Urinary bladder (tissue), 4 donors: ENCODE measurements around the gene FHOD3. TPM values are rescaled to one million over a fixed set of nuclear protein-coding genes. Genes with fewer than 3 reads are reported as not detected.
"Not testable (repeated sequence)": the region's sequence is repeated elsewhere in the genome, so short reads cannot be mapped to it uniquely, and the experiment has no call there.

Experiments
- DNase-seq: peaks from one replicate; pipeline ENCODE4 v3.0.0-alpha.2; 2015; ENCODE audit errors: extremely low spot score
- H3K27ac ChIP-seq: one replicate; pipeline ENCODE4 v1.5.1; 2013; ENCODE audit warnings: low read depth, mild to moderate bottlenecking, moderate library complexity
- H3K36me3 ChIP-seq: one replicate; pipeline ENCODE4 v1.6.1; 2013; ENCODE audit warnings: mild to moderate bottlenecking, moderate library complexity; ENCODE audit not compliant: insufficient read depth
- H3K4me1 ChIP-seq: one replicate; pipeline ENCODE4 v1.6.1; 2013; ENCODE audit warnings: mild to moderate bottlenecking, moderate library complexity; ENCODE audit not compliant: insufficient read depth
- H3K4me3 ChIP-seq: one replicate; pipeline ENCODE4 v1.5.1; 2013; ENCODE audit warnings: low read depth, low read length
- WGBS: extraction: QIAGEN DNeasy Blood & Tissue Kit; methylation state at CpG from one replicate; pipeline ENCODE4 v1.1.7; 2013; 5-methylcytosine and 5-hydroxymethylcytosine counted together
- polyA plus RNA-seq: library from polyadenylated mRNA; stranded (reverse); fragments of 200-250 nt; gene quantifications from one replicate; pipeline ENCODE4 v1.2.3, GENCODE V29; 2013
- total RNA-seq: library from RNA; depleted of rRNA; stranded (reverse); fragments of >200 nt; gene quantifications from one replicate; pipeline ENCODE4 v1.2.3, GENCODE V29; 2014
- donor health status: healthy with polysubstance abuse.
- donor health status: healthy.

Gene FHOD3
- total and polyA plus RNA-seq, 2 donors: 27.2 to 35.4 TPM

GRCh38 chr18:36545821-36546427 is 248.4 kb downstream of the FHOD3 start:
- DNase-seq: no peak
- 66% methylated on average over 6 of the region's 6 CpGs for WGBS
- Histone ChIP-seq H3K27ac (no peak overlapping the region), H3K4me3 (no peak overlapping the region), H3K4me1 (no peaks in the 10 kb centered on the region), H3K36me3 (no peaks in the 10 kb centered on the region)

- Histone ChIP-seq H3K4me3 (no peak overlapping the region), H3K4me1 (no peaks in the 10 kb centered on the region), H3K36me3 (no peaks in the 10 kb centered on the region), H3K27ac (no peak overlapping the region)
- DNase-seq: no peak
- 97% methylated on average over 8 of the region's 8 CpGs for WGBS
Measured at GRCh38 chr18:36546876-36547275, 249.4 kb downstream of the FHOD3 start.

- WGBS: 92% methylated on average over 11 of the region's 11 CpGs
- H3K36me3 ChIP-seq: no peaks in the 10 kb centered on the region
Measured at GRCh38 chr18:36547544-36547943, 250.0 kb downstream of the FHOD3 start.

GRCh38 chr18:36551274-36551673 is 253.8 kb downstream of the FHOD3 start:
- not testable (repeated sequence) for DNase-seq, H3K36me3 ChIP-seq, H3K4me3 ChIP-seq, H3K27ac ChIP-seq, H3K4me1 ChIP-seq
- 95% methylated on average over 1 of the region's 1 CpG for WGBS

More at GRCh38 chr18:36547544-36547943, 250.0 kb downstream of the FHOD3 start:
- no peaks in the 10 kb centered on the region for H3K4me1 ChIP-seq
- no peak overlapping the region for H3K4me3 ChIP-seq
- no peak for DNase-seq
- H3K27ac ChIP-seq: no peak overlapping the region

GRCh38 chr18:36558234-36558633 is 260.7 kb downstream of the FHOD3 start:
- Histone ChIP-seq H3K27ac (no peak overlapping the region), H3K4me3 (no peak overlapping the region), H3K36me3 (no peaks in the 10 kb centered on the region), H3K4me1 (no peaks in the 10 kb centered on the region)
- no peak for DNase-seq
- 60% methylated on average over 1 of the region's 1 CpG for WGBS

GRCh38 chr18:36559149-36559857 is 261.8 kb downstream of the FHOD3 start:
- no peak for DNase-seq
- no peaks in the 10 kb centered on the region for H3K36me3 ChIP-seq
- no peaks in the 10 kb centered on the region for H3K4me1 ChIP-seq
- H3K27ac ChIP-seq: no peak overlapping the region
- 85% methylated on average over 8 of the region's 8 CpGs for WGBS
- H3K4me3 ChIP-seq: no peak overlapping the region

- no peaks in the 10 kb centered on the region for H3K36me3 ChIP-seq
- H3K4me3 ChIP-seq: no peak overlapping the region
- no peak overlapping the region for H3K27ac ChIP-seq
- no peak for DNase-seq
- no peaks in the 10 kb centered on the region for H3K4me1 ChIP-seq
- WGBS: 85% methylated on average over 2 of the region's 2 CpGs
Measured at GRCh38 chr18:36560187-36560586, 262.7 kb downstream of the FHOD3 start.

GRCh38 chr18:36561046-36561445 is 263.5 kb downstream of the FHOD3 start:
- no peaks in the 10 kb centered on the region for H3K4me1 ChIP-seq
- H3K36me3 ChIP-seq: no peaks in the 10 kb centered on the region
- no peak for DNase-seq
- no peak overlapping the region for H3K4me3 ChIP-seq
- WGBS: 93% methylated on average over 2 of the region's 2 CpGs
- no peak overlapping the region for H3K27ac ChIP-seq

GRCh38 chr18:36564841-36565240 is 267.3 kb downstream of the FHOD3 start:
- no peak for DNase-seq
- H3K4me3 ChIP-seq: no peak overlapping the region
- H3K27ac ChIP-seq: no peak overlapping the region
- no peaks in the 10 kb centered on the region for H3K4me1 ChIP-seq
- 83% methylated on average over 2 of the region's 2 CpGs for WGBS
- H3K36me3 ChIP-seq: no peaks in the 10 kb centered on the region

GRCh38 chr18:36567800-36568199 is 270.3 kb downstream of the FHOD3 start:
- WGBS: 88% methylated on average over 1 of the region's 1 CpG
- Histone ChIP-seq H3K36me3 (no peaks in the 10 kb centered on the region), H3K4me3 (no peak overlapping the region), H3K4me1 (no peaks in the 10 kb centered on the region), H3K27ac (no peak overlapping the region)
- DNase-seq: no peak

GRCh38 chr18:36568487-36568886 is 271.0 kb downstream of the FHOD3 start:
- Histone ChIP-seq H3K27ac (no peak overlapping the region), H3K4me3 (no peak overlapping the region), H3K36me3 (no peaks in the 10 kb centered on the region), H3K4me1 (no peaks in the 10 kb centered on the region)
- 58% methylated on average over 4 of the region's 4 CpGs for WGBS
- DNase-seq: no peak

GRCh38 chr18:36572135-36572856 is 274.8 kb downstream of the FHOD3 start:
- H3K4me1 ChIP-seq: no peaks in the 10 kb centered on the region
- H3K4me3 ChIP-seq: no peak overlapping the region
- no peak overlapping the region for H3K27ac ChIP-seq
- no peaks in the 10 kb centered on the region for H3K36me3 ChIP-seq
- WGBS: 27% methylated on average over 10 of the region's 10 CpGs
- no peak for DNase-seq

- no peaks in the 10 kb centered on the region for H3K36me3 ChIP-seq
- no peaks in the 10 kb centered on the region for H3K4me1 ChIP-seq
- no peak overlapping the region for H3K27ac ChIP-seq
- DNase-seq: no peak
- H3K4me3 ChIP-seq: no peak overlapping the region
- WGBS: 96% methylated on average over 2 of the region's 2 CpGs
Measured at GRCh38 chr18:36576339-36576738, 278.8 kb downstream of the FHOD3 start.
